Left ventricle myocardium inferior (tissue), 1 donor: ENCODE results near the gene MAP7D3. TPM values are rescaled to one million over a fixed set of nuclear protein-coding genes. Genes with fewer than 3 reads are reported as not detected.

Source experiments
- DNase-seq: peaks from one replicate; pipeline ENCODE4 v3.0.0-alpha.2; 2020
- H3K27ac ChIP-seq: fragments of 200-600 bp; replicated peaks from 2 replicates; pipeline ENCODE4 v1.8.0; 2021
- H3K27me3 ChIP-seq: fragments of 200-600 bp; 2 replicates; pipeline ENCODE4 v1.8.0; 2021; ENCODE audit warnings: low read depth
- H3K36me3 ChIP-seq: fragments of 200-600 bp; 2 replicates; pipeline ENCODE4 v1.8.0; 2021
- H3K4me1 ChIP-seq: fragments of 200-600 bp; 2 replicates; pipeline ENCODE4 v1.8.0; 2021
- H3K4me3 ChIP-seq: fragments of 200-600 bp; 2 replicates; pipeline ENCODE4 v1.8.0; 2021; ENCODE audit warnings: mild to moderate bottlenecking, moderate library complexity
- H3K9me3 ChIP-seq: fragments of 200-600 bp; replicated peaks from 2 replicates; pipeline ENCODE4 v1.8.0; 2021
- intact Hi-C: fragments of 100-400 bp; cut with micrococcal nuclease; formaldehyde crosslinking; loops from one replicate; pipeline ENCODE4 v1.11.0; 2022
- total RNA-seq: library from RNA; stranded (reverse); fragmentation: NEBNext Ultra II Directional; extraction: Animal tissue kit (Norgen Biotek cat#: 25700); gene quantifications from one replicate; pipeline ENCODE4 v1.2.1, GENCODE V29; 2021
- TF ChIP-seq, protein P1 (sequence below): fragments of 200-600 bp; IDR thresholded peaks from 2 replicates; pipeline ENCODE4 v1.8.0; 2021; ENCODE audit warnings: antibody characterized with exemption, mild to moderate bottlenecking, borderline replicate concordance
- donor health status: DM: no; HTN: yes; CAD: no; lungs with severe emphysema.

The MAP7D3 gene
- total RNA-seq, 1 donor from 2014 or later = 13.8 TPM

DNA sequence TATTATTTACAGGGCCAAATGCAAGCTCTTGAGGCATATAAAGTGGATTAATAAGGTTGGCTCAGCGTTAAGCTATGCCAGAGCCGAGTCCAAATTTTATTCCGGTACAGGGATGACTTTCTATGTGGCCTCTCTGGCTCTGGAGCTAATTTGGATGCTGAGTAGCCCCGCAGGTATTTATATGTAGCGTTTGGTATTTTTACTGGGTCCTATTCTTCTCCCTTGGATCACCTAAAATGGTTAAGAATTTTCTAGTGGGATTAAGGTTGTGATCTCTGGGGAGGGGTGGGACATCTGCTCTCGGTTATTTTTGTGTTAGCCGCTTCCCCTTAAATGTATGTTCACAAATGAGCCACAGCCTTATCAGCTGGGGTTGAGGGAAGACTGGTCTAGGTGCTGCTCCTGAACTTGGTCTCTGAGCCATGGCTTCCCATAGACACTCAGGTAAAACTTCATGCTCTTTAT is 54.5 kb downstream of the MAP7D3 start:
- peak overlapping the region; percentile 57 for H3K4me3 ChIP-seq
- peaks cover 89% of the 10 kb centered on the region for H3K4me1 ChIP-seq
- DNase-seq = no peak
- no peaks in the 10 kb centered on the region for H3K36me3 ChIP-seq
- TF ChIP-seq, protein P1, sequence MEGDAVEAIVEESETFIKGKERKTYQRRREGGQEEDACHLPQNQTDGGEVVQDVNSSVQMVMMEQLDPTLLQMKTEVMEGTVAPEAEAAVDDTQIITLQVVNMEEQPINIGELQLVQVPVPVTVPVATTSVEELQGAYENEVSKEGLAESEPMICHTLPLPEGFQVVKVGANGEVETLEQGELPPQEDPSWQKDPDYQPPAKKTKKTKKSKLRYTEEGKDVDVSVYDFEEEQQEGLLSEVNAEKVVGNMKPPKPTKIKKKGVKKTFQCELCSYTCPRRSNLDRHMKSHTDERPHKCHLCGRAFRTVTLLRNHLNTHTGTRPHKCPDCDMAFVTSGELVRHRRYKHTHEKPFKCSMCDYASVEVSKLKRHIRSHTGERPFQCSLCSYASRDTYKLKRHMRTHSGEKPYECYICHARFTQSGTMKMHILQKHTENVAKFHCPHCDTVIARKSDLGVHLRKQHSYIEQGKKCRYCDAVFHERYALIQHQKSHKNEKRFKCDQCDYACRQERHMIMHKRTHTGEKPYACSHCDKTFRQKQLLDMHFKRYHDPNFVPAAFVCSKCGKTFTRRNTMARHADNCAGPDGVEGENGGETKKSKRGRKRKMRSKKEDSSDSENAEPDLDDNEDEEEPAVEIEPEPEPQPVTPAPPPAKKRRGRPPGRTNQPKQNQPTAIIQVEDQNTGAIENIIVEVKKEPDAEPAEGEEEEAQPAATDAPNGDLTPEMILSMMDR = no peak
- peak overlapping the region; percentile 87 for H3K27ac ChIP-seq
- no peaks in the 10 kb centered on the region for H3K27me3 ChIP-seq
- no peaks in the 10 kb centered on the region for H3K9me3 ChIP-seq
- intact Hi-C loops = no loop called here

DNA sequence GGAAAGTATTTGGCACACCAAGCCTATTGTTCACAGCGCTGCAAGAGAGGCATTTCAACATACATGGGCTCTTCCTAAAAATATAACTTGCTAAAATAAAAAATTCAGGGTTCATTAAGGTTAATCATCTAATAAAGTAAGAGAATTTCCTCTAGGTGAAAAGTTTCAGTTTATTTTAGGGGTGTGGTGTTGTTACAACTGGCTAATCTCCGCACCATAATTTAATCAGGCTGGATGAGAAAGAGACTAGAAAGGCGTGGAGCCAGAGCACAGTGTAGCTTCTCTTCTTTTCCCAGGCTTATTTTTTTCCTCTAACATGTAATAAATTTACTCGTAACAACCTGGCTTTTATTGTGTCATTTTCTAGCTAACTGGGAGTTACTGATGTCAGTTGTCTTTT is 56.0 kb downstream of the MAP7D3 start:
- Histone ChIP-seq H3K4me1 (peaks cover 92% of the 10 kb centered on the region), H3K27ac (peak overlapping the region; percentile 87)

DNA sequence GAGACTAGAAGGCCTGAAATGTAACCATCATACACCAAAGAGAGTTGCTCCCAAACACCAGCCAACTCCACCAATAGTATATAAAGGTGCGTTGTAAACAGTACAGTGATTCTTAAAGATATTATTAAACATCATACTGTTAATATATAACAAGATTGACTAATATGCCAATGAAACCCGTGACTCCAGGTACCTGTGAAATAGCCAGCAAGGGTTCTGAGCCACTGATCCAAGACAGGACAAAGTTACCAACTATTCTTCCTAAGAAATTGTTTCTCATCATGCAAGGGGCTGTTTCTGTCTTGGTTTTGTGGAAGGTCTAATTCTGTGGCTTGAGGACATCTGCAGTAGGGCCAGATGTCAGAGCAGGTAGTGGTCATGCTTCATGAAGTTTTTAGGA is 56.7 kb downstream of the MAP7D3 start:
- no peaks in the 10 kb centered on the region for H3K9me3 ChIP-seq
- H3K27me3 ChIP-seq = no peaks in the 10 kb centered on the region
- DNase-seq = no peak
- H3K4me3 ChIP-seq = no peak overlapping the region
- peaks cover 92% of the 10 kb centered on the region for H3K4me1 ChIP-seq
- H3K36me3 ChIP-seq = no peaks in the 10 kb centered on the region
- H3K27ac ChIP-seq = peak overlapping the region; percentile 87
- TF ChIP-seq, protein P1 = no peak
- intact Hi-C loops = no loop called here

More for the DNA sequence above, 56.0 kb downstream of the MAP7D3 start:
- TF ChIP-seq, protein P1 = no peak
- H3K4me3 ChIP-seq = no peak overlapping the region
- DNase-seq = no peak
- H3K27me3 ChIP-seq = no peaks in the 10 kb centered on the region
- no peaks in the 10 kb centered on the region for H3K36me3 ChIP-seq
- no peaks in the 10 kb centered on the region for H3K9me3 ChIP-seq
- intact Hi-C loops = no loop called here

GRCh38 chrX:136193771-136194170 is 57.4 kb downstream of the MAP7D3 start:
- H3K27me3 ChIP-seq = no peaks in the 10 kb centered on the region
- no peak overlapping the region for H3K4me3 ChIP-seq
- no peaks in the 10 kb centered on the region for H3K36me3 ChIP-seq
- no peaks in the 10 kb centered on the region for H3K9me3 ChIP-seq
- no peak for DNase-seq
- H3K27ac ChIP-seq = peak overlapping the region; percentile 87
- intact Hi-C loops = no loop called here
- TF ChIP-seq, protein P1 = no peak
- peaks cover 93% of the 10 kb centered on the region for H3K4me1 ChIP-seq

GRCh38 chrX:136192839-136193414 is 58.3 kb downstream of the MAP7D3 start:
- no peak for DNase-seq
- TF ChIP-seq, protein P1 = no peak
- intact Hi-C loops = no loop called here
- Histone ChIP-seq H3K4me3 (no peak overlapping the region), H3K36me3 (no peaks in the 10 kb centered on the region), H3K27me3 (no peaks in the 10 kb centered on the region), H3K27ac (peak overlapping the region; percentile 87), H3K4me1 (peaks cover 97% of the 10 kb centered on the region), H3K9me3 (no peaks in the 10 kb centered on the region)
